ENCODE data around the gene LRRC1. TPM values are rescaled to one million over a fixed set of nuclear protein-coding genes. Genes with fewer than 3 reads are reported as not detected.

LRRC1 gene
- total RNA-seq, 4 donors from 2014 or later: 39.0 to 62.5 (median 52.2) TPM

- no peak overlapping the region for H3K4me3 ChIP-seq (ENCODE audit: low read depth, poor library complexity, severe bottlenecking)
- no peak for DNase-seq (ENCODE audit: low spot score in 2 of 2)
- intact Hi-C loops (cut with DNase I; ENCODE audit: low total_unique reads): no loop called here
- 67 to 73% methylated on average over 3 of the region's 3 CpGs for WGBS, 2 donors
- TF ChIP-seq POLR2A (IDR thresholded peaks at IDR 0.05): no peak
- no peak for TF ChIP-seq CTCF (IDR thresholded peaks at IDR 0.05)
Observed at GRCh38 chr6:53861518-53861917, 66.7 kb downstream of the LRRC1 start.

- TF ChIP-seq POLR2A (IDR thresholded peaks at IDR 0.05): no peak
- no peak for TF ChIP-seq CTCF (IDR thresholded peaks at IDR 0.05)
- 31 to 43% methylated on average over 7 of the region's 7 CpGs for WGBS, 2 donors
- DNase-seq (ENCODE audit: low spot score in 2 of 2): no peak
- H3K4me3 ChIP-seq (ENCODE audit: low read depth, poor library complexity, severe bottlenecking): no peak overlapping the region
- intact Hi-C loops (cut with DNase I; ENCODE audit: low total_unique reads): no loop called here
Observed at GRCh38 chr6:53862662-53863462, 68.1 kb downstream of the LRRC1 start.

GRCh38 chr6:53864781-53865180 lies 70.0 kb downstream of the LRRC1 start:
- TF ChIP-seq POLR2A (IDR thresholded peaks at IDR 0.05): no peak
- TF ChIP-seq CTCF (IDR thresholded peaks at IDR 0.05): no peak
- no peak overlapping the region for H3K4me3 ChIP-seq (ENCODE audit: low read depth, poor library complexity, severe bottlenecking)
- no peak for DNase-seq (ENCODE audit: low spot score in 2 of 2)
- 91 to 92% methylated on average over 5 of the region's 5 CpGs for WGBS, 2 donors
- intact Hi-C loops (cut with DNase I; ENCODE audit: low total_unique reads): no loop called here

GRCh38 chr6:53866226-53866625 lies 71.4 kb downstream of the LRRC1 start:
- no peak overlapping the region for H3K4me3 ChIP-seq (ENCODE audit: low read depth, poor library complexity, severe bottlenecking)
- 54 to 59% methylated on average over 4 of the region's 4 CpGs for WGBS, 2 donors
- intact Hi-C loops (cut with DNase I; ENCODE audit: low total_unique reads): no loop called here
- no peak for DNase-seq (ENCODE audit: low spot score in 2 of 2)
- TF ChIP-seq CTCF (IDR thresholded peaks at IDR 0.05): no peak
- no peak for TF ChIP-seq POLR2A (IDR thresholded peaks at IDR 0.05)

GRCh38 chr6:53868626-53869025 lies 73.8 kb downstream of the LRRC1 start:
- no peak overlapping the region for H3K4me3 ChIP-seq (ENCODE audit: low read depth, poor library complexity, severe bottlenecking)
- no peak for TF ChIP-seq CTCF (IDR thresholded peaks at IDR 0.05)
- TF ChIP-seq POLR2A (IDR thresholded peaks at IDR 0.05): no peak
- intact Hi-C loops (cut with DNase I; ENCODE audit: low total_unique reads): no loop called here
- DNase-seq (ENCODE audit: low spot score in 2 of 2): no peak

- no peak for DNase-seq (ENCODE audit: low spot score in 2 of 2)
- intact Hi-C loops (cut with DNase I; ENCODE audit: low total_unique reads): no loop called here
Observed at GRCh38 chr6:53869964-53870363, 75.2 kb downstream of the LRRC1 start.

More at GRCh38 chr6:53869964-53870363, 75.2 kb downstream of the LRRC1 start:
- WGBS, 2 donors: 55 to 63% methylated on average over 6 of the region's 6 CpGs
- TF ChIP-seq CTCF (IDR thresholded peaks at IDR 0.05): no peak
- H3K4me3 ChIP-seq (ENCODE audit: low read depth, poor library complexity, severe bottlenecking): no peak overlapping the region
